Measurements from ENCODE around the gene CHCT1. TPM values are rescaled to one million over a fixed set of nuclear protein-coding genes. Genes with fewer than 3 reads are reported as not detected.
"Not testable (repeated sequence)": the region's sequence is repeated elsewhere in the genome, so short reads cannot be mapped to it uniquely, and the experiment has no call there.

Gene CHCT1
- total and polyA plus RNA-seq, 2 donors (not counting 1 experiment from before 2014, with no cell fraction given): not detected

DNA sequence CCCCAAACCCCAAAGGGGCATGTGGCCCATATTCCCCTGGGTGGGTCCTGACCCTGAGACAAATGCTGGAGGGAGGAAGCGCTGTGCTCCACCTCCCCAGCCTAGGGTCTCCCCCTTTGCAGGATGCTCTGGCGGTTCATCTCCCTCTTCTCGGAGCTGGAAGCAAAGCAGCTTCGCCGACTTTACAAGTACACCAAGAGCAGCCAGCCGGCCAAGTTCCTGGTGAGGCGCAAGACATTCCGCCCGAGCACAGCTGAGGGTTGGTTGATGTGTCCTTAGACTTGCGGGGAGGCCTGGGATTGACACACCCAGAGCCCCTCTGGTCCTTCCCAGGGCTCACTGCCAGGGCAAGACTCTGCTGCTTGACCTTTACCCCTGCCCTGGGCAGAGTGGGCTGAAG, 4.3 kb downstream of the CHCT1 start:
- Histone ChIP-seq H3K27ac (ENCODE audit: insufficient read depth, low read length) (no peak overlapping the region), H3K4me3 (replicated peaks in 1 of 4; ENCODE audit: control extremely low read depth in 1 of 4, insufficient read depth in 1 of 4, low read depth in 3 of 4, low read length in 4 of 4) (no peak overlapping the region), H3K79me2 (ENCODE audit: control insufficient read depth, insufficient read depth, low read length) (no peaks in the 10 kb centered on the region), H4K20me1 (ENCODE audit: control insufficient read depth, extremely low read depth, insufficient read depth, low read length) (no peaks in the 10 kb centered on the region), H3K36me3 (ENCODE audit: control insufficient read depth, insufficient read depth, low read length) (no peaks in the 10 kb centered on the region), H3K9ac (ENCODE audit: insufficient read depth, low read length) (no peak overlapping the region), H3K4me1 (ENCODE audit: control insufficient read depth, extremely low read depth, insufficient read depth, low read length) (no peaks in the 10 kb centered on the region), H2AFZ (ENCODE audit: low read length) (no peak overlapping the region), H3K9me3 (ENCODE audit: control insufficient read depth, insufficient read depth, low read depth, low read length) (no peaks in the 10 kb centered on the region), H3K27me3 (ENCODE audit: control insufficient read depth, insufficient read depth, low read length) (peaks cover 4% of the 10 kb centered on the region), H3K4me2 (ENCODE audit: extremely low read depth, insufficient read depth, low read length) (no peak overlapping the region)
- no peak for DNase-seq (ENCODE audit: low read depth in 2 of 2)
- TF ChIP-seq EZH2 (IDR thresholded peaks at IDR 0.05; ENCODE audit: low read length, missing control alignments): no peak
- TF ChIP-seq, protein P1, sequence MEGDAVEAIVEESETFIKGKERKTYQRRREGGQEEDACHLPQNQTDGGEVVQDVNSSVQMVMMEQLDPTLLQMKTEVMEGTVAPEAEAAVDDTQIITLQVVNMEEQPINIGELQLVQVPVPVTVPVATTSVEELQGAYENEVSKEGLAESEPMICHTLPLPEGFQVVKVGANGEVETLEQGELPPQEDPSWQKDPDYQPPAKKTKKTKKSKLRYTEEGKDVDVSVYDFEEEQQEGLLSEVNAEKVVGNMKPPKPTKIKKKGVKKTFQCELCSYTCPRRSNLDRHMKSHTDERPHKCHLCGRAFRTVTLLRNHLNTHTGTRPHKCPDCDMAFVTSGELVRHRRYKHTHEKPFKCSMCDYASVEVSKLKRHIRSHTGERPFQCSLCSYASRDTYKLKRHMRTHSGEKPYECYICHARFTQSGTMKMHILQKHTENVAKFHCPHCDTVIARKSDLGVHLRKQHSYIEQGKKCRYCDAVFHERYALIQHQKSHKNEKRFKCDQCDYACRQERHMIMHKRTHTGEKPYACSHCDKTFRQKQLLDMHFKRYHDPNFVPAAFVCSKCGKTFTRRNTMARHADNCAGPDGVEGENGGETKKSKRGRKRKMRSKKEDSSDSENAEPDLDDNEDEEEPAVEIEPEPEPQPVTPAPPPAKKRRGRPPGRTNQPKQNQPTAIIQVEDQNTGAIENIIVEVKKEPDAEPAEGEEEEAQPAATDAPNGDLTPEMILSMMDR (conservative IDR thresholded peaks at IDR 0.05 in 1 of 2, IDR thresholded peaks at IDR 0.05 in 1 of 2; ENCODE audit: low read depth in 1 of 2, low read length in 2 of 2): no peak

DNA sequence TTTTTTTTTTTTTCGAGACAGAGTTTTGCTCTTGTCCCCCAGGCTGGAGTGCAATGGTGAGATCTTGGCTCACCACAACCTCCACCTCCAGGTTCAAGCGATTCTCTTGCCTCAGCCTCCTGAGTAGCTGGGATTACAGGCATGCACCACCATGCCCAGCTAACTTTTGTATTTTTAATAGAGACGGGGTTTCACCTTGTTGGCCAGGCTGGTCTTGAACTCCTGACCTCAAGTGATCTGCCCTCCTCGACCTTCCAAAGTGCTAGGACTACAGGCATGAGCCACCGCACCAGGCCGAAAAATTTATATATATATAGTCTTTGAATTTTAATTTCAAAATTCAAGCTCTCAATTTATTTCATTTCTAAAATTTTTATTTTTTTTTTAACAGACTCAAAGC, 6.2 kb downstream of the CHCT1 start:
- H3K4me3 ChIP-seq (replicated peaks in 1 of 4; ENCODE audit: control extremely low read depth in 1 of 4, insufficient read depth in 1 of 4, low read depth in 3 of 4, low read length in 4 of 4); H3K36me3 ChIP-seq (ENCODE audit: control insufficient read depth, insufficient read depth, low read length); H3K27me3 ChIP-seq (ENCODE audit: control insufficient read depth, insufficient read depth, low read length); H3K4me1 ChIP-seq (ENCODE audit: control insufficient read depth, extremely low read depth, insufficient read depth, low read length); H3K9ac ChIP-seq (ENCODE audit: insufficient read depth, low read length); H3K4me2 ChIP-seq (ENCODE audit: extremely low read depth, insufficient read depth, low read length); H3K27ac ChIP-seq (ENCODE audit: insufficient read depth, low read length); H3K79me2 ChIP-seq (ENCODE audit: control insufficient read depth, insufficient read depth, low read length); H3K9me3 ChIP-seq (ENCODE audit: control insufficient read depth, insufficient read depth, low read depth, low read length); H2AFZ ChIP-seq (ENCODE audit: low read length); H4K20me1 ChIP-seq (ENCODE audit: control insufficient read depth, extremely low read depth, insufficient read depth, low read length); DNase-seq (ENCODE audit: low read depth in 2 of 2): not testable (repeated sequence)

- not testable (repeated sequence) for H3K9me3 ChIP-seq (ENCODE audit: control insufficient read depth, insufficient read depth, low read depth, low read length); H3K4me3 ChIP-seq (replicated peaks in 1 of 4; ENCODE audit: control extremely low read depth in 1 of 4, insufficient read depth in 1 of 4, low read depth in 3 of 4, low read length in 4 of 4); H3K36me3 ChIP-seq (ENCODE audit: control insufficient read depth, insufficient read depth, low read length); H3K79me2 ChIP-seq (ENCODE audit: control insufficient read depth, insufficient read depth, low read length); H3K27me3 ChIP-seq (ENCODE audit: control insufficient read depth, insufficient read depth, low read length); H3K4me1 ChIP-seq (ENCODE audit: control insufficient read depth, extremely low read depth, insufficient read depth, low read length); H3K27ac ChIP-seq (ENCODE audit: insufficient read depth, low read length); DNase-seq (ENCODE audit: low read depth in 2 of 2); H2AFZ ChIP-seq (ENCODE audit: low read length); H3K4me2 ChIP-seq (ENCODE audit: extremely low read depth, insufficient read depth, low read length); H4K20me1 ChIP-seq (ENCODE audit: control insufficient read depth, extremely low read depth, insufficient read depth, low read length); H3K9ac ChIP-seq (ENCODE audit: insufficient read depth, low read length)
These were observed 8.3 kb downstream of the CHCT1 start for GRCh38 chr17:60430561-60430960.

DNA sequence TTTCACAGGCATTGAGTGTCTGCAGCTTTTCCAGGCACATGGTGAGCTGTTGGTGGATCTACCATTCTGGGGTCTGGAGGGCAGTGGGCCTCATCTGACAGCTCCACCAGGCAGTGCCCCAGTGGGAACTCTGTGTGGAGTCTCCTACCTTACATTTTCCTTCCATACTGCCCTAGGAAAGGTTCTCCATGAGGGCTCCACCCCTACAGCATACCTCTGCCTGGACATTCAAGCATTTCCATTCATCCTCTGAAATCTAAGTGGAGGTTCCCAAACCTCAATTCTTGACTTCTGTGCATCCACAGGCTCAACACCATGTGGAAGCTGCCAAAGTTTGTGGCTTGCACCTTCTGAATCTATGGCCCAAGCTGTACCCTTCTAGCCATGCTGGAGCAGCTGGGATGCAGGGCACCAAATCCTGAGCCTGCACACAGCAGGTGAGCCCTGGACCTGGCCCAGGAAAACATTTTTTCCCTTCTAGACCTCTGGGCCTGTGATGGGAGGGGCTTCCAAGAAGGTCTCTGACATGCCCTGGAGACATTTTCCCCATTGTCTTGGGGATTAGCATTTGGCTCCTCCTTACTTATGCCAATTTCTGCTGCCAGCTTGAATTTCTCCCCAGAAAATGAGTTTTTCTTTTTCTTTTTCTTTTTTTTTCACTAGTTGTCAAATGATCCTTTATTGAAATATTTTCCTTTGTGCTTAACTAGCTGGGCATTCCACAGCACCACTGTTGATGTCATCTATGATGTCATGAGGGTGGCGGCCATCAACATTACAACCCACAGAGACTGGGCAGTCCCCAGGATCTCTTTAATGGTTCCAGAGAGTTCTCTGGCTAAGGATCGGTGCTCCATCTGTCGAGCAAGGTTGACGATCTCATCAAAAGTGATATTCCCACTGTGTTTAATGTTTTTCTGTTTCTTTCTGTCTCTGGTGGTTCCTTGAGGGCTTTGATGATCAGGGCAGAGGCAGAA, 11.0 kb downstream of the CHCT1 start:
- H3K36me3 ChIP-seq (ENCODE audit: control insufficient read depth, insufficient read depth, low read length); H3K27me3 ChIP-seq (ENCODE audit: control insufficient read depth, insufficient read depth, low read length); H3K4me2 ChIP-seq (ENCODE audit: extremely low read depth, insufficient read depth, low read length); H4K20me1 ChIP-seq (ENCODE audit: control insufficient read depth, extremely low read depth, insufficient read depth, low read length); H3K27ac ChIP-seq (ENCODE audit: insufficient read depth, low read length); H2AFZ ChIP-seq (ENCODE audit: low read length); H3K4me1 ChIP-seq (ENCODE audit: control insufficient read depth, extremely low read depth, insufficient read depth, low read length); H3K4me3 ChIP-seq (replicated peaks in 1 of 4; ENCODE audit: control extremely low read depth in 1 of 4, insufficient read depth in 1 of 4, low read depth in 3 of 4, low read length in 4 of 4); H3K9me3 ChIP-seq (ENCODE audit: control insufficient read depth, insufficient read depth, low read depth, low read length); H3K79me2 ChIP-seq (ENCODE audit: control insufficient read depth, insufficient read depth, low read length); H3K9ac ChIP-seq (ENCODE audit: insufficient read depth, low read length): not testable (repeated sequence)
- DNase-seq (ENCODE audit: low read depth in 2 of 2): peak in 1 of 2 donors; percentile 24

All from fibroblast of lung (primary cell).